SHP77 treated with DMSO at 0.1 percent for 48 hours (cell line): Measurements from ENCODE around the gene DSCAML1.

Experiments
- DNase-seq: peaks from one replicate; lab custom pipeline; 2025; lab: John Stamatoyannopoulos, UW

The DSCAML1 gene

GRCh38 chr11:117750916-117751662 is 45.9 kb downstream of the DSCAML1 start:
- no peak for DNase-seq

DNA sequence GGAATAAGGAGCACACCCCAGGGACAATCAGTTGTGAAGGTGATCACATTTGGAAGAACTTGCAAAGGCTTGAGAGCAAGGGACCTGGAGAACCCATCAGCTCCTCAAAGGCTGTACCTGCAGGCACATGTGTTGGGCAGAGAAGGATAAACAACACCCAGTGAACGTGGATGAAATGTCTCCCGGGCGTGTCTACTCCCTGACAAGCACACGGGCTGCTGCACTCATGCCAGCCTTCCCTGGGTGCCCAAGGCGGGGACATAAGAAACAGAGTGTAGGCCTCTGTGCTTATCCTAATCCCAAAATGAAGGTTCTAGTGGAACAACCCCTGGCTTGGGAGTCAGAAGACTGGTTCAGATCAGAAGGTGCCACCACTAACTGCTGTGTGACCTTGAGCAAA is 46.7 kb downstream of the DSCAML1 start:
- no peak for DNase-seq

- DNase-seq, result no peak
Observed at GRCh38 chr11:117749541-117749910, 47.5 kb downstream of the DSCAML1 start.

GRCh38 chr11:117748771-117749540 is 48.1 kb downstream of the DSCAML1 start:
- DNase-seq, result no peak

GRCh38 chr11:117747892-117748291 is 49.1 kb downstream of the DSCAML1 start:
- no peak for DNase-seq

GRCh38 chr11:117745346-117745745 is 51.7 kb downstream of the DSCAML1 start:
- DNase-seq, result no peak

DNA sequence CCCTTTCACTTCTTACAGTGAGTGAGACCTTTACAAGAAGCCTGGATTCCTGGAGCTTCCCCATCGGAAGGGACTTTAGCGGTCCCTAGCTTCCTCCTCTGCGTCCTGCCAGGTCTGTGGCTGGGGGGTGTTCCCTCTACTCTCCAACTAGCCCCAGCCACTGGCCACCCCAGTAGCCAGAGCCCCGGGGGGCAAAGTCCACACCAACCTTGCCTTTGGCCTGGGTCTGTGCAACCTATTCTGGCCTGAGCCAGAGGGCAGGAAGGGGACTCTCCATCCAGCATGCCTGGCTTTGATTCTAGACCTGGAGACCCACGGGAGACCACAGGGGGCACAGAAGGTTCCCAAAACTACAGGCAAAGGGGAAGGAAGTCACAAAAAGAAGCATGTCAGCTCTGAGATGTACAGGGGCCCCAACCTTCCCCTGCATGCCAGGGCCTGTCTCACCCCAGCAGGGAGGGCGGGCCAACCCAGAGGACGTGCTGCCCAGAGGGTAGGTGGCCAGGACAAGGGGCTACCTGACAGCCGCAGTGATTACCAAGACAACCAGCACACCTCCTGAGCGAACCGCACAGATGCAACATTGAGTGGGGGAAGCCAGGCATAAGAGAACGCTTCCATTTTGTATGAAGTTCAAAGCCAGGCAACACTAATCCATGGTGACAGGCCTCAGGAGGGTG is 52.4 kb downstream of the DSCAML1 start:
- no peak for DNase-seq

GRCh38 chr11:117743121-117743815 is 53.7 kb downstream of the DSCAML1 start:
- no peak for DNase-seq

DNA sequence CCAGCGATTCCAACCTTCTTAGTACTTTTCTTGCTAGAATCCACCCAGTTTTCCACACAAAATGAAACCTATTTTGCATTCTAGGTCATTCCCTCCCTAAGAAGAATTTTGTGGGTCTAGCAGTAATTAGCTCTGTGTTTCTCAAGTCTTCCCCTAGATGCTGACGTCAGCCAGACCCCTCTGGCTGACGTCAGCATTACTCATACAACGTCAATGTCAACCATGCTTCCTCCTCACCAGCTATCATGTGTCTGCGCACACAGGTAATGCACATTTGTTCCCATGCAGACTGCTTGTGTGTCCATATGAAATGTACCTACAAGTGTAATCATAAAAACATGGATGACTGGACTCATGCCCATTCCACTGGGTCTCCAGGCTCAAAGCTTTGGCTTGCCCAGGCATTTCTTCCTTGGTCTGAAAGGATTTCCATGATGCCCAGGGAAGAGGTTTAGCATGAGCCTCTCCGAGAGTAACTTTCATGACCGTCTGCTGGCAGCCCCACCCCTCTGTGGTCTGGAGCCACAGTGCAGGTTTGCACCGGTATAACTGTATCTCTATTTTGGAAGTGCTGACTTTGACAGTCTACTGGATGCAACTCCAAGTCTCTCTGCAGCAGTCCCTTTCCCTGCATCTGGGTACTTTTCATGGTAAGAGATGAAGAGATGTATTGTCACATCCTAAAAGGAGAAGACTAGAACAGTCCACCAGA is 58.6 kb downstream of the DSCAML1 start:
- no peak for DNase-seq

DNA sequence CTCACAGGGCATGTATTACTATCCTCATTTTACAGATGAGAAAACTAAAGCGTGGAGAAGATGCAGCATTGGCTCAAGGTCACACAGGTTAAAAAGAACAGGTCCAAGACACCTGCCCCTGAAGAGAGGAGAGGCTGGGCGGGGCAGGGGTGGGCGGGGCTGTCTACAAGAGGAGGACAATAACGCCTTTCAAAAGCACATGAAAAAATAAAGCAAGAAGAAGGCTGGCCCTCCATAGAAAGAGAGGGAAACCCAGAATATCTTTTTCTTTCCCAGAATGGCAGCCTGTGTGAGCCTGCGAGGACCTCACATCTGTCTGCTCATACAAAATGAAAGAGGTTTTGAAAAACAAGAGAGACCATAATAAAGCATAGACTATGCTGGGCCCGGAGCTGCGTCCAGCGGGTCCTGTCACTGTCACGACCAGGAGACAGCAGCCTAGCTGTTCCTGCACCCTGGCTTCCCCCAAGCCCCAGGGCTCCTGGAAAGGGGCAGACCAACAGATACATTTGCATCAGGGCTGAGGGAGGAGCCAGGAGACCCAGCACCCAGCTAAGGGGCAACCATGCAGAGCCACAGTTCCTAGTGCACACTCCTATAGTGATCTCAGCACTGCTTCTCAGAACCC is 61.6 kb downstream of the DSCAML1 start:
- DNase-seq, result no peak

- DNase-seq, result peak; percentile 25
Observed at GRCh38 chr11:117734601-117735024, 62.4 kb downstream of the DSCAML1 start.

DNA sequence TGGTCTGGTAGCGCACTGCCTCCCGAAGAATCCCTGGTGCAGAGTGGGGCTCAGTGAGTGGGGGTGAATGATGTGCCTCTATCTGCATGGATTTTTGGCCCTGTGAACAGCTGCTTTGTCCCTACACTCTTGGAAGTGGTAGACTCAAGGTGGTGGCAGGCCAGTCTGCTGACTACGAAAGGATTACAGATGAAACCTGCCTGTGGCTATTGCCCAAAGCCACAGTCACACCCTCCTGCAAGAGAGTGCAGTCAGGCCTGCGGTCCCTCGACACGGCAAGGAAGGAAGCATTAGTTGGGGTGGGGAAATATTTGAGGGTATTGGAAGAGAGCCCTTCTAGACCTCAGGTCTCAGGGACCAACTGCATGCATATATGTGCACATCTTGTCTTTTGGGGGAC is 63.7 kb downstream of the DSCAML1 start:
- DNase-seq, result no peak

DNA sequence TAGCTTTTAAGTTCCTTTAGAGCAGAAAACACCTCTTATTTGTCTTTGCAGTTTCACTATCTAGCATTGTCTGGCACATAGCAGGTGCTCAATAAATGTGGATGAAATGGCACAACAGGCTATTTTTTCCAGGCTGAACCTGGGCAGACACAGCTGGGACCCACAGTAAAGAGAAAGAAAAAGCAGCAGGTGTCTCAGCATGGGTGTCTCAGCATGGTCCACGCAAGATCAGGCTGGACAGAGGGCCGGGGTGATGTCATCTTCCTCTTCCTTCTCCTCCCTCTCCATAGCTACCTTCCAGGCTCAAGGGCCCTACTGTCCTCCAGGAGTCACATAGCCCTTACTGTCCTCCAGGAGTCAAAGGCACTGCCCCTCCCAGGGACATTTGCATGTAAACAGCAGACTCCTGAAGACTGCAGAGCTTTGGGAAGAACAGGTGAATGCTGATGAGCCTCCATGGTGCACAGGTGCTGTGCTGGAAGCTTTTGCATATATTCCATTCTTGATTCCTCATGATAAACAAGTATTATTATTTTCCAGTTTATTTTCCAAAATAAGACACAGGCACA is 65.2 kb downstream of the DSCAML1 start:
- DNase-seq, result no peak

- DNase-seq, result no peak
Observed at GRCh38 chr11:117730208-117730800, 66.7 kb downstream of the DSCAML1 start.

DNA sequence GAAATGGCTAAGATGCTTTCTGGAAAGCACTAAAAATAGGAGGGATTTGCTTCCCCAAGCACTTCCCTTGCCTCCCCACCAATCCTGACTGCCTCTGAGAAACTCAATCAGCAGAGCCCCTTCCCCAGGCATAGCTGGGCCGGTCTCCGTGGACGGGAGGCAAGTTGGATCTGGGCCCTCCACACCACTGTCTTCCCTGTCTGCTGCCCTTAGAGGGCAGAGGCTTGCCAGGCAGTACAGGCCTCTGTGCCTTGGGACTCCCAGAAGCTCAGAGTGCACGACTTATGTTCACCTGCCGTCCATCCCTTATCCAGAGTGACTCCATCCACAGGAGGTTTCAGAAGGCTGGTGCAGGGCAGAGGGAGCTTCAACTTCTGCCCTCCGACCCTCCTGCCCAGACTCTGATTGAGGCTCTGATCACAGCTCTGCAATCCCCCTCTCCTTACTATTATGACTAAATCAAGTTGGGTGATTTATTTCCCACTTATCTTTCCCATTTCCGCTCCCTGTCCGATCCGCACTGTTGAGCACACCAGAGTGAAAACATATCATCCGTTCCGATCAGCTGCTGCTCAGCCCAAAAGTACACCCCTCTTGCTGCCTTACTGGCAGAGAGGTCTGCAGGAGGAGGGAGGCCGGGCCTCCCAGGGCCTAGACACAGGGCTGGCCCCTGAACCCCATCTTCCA is 71.8 kb downstream of the DSCAML1 start:
- DNase-seq, result peak; percentile 56

DNA sequence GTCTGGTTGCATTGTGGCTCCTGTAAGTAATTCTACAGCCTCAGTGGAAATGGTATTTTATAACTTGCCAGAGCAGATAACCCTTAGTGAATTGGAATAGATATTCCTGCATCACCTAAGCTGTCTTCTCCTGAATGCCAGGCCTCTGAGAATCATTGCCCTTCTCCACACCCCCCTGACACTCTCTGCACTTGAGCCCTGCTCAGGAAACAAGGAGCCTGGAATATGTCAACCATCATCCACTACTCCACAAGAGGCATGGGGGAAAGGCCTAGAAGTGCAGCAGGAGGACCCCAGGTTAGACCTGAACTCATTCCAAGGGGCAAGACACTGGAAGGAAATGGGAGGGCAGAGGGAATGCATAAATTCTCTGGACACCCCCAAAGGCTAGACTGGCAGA is 72.4 kb downstream of the DSCAML1 start:
- no peak for DNase-seq

- no peak for DNase-seq
Observed at GRCh38 chr11:117724104-117724503, 72.9 kb downstream of the DSCAML1 start.

DNA sequence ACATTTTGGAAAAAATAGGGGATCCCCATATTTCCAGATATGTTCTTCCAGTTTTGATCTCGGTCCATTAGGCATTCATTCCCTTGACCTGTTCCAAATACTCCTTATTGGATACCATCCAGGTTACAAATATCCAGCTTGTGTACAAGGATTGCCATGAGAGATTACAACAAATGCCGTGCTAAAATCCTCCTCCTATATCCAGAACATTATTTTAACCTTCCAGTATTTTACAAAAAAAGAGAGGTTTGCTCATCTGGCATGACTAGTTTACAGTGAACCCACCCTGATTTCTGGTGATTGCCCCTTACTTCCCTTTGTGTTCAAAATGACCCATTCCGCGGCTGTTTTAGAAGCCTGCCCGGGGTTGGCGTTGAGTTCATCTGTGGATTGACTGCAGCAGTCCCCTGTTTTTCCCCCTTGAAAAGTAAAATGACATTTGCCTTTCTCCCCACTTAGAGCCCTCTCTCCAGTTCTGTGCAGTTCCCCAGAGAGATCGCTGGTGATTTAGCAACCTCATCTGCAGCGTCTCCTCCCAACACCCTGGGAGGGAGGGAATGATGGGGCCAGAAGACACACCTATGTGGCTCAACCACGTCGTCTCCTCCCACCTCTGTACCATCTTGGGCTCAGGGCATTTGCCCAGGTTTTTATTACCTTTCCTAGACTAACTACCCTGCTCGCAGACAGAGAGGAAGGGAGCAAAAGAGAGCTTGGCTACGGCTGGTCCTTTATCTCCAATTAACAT is 73.6 kb downstream of the DSCAML1 start:
- DNase-seq, result no peak

DNA sequence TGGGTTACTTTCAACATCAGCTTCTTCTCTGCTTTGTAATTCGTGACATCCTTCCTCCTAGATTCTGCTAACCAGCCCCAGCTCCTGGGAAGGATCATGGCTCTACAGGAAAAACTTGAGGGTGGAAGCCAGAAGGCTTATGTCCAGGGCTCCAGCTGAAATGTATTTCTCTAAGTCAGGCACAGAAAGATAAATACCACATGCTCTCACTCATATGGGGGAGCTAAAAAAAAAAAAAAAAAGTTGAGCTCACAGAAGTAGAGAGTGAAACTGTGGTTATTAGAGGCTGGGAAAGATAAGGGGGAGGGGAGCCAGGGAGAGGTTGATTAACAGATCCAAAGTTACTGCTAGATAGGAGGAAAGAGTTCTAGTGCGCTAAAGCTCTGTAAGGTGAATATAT is 74.9 kb downstream of the DSCAML1 start:
- DNase-seq, result no peak
